DOHH2 (cell line): ENCODE results near the gene TUBA4A.

Experiments
- H3F3A ChIP-seq: fragments of 200-600 bp; sonication (generic), shearing (Covaris generic); 2 replicates; pipeline ENCODE4 v1.6.0; 2016; ENCODE audit warnings: antibody characterized with exemption, mild to moderate bottlenecking; ENCODE audit not compliant: control insufficient read depth, insufficient read depth
- H3K27ac ChIP-seq: fragments of 200-600 bp; sonication (generic); 2 replicates; pipeline ENCODE4 v1.5.1; 2014; ENCODE audit warnings: low read depth, mild to moderate bottlenecking, low read length, moderate library complexity
- H3K27me3 ChIP-seq: fragments of 200-600 bp; sonication (generic); 2 replicates; pipeline ENCODE4 v1.6.1; 2014; ENCODE audit warnings: mild to moderate bottlenecking, low read length, mixed read lengths; ENCODE audit not compliant: control insufficient read depth
- H3K36me3 ChIP-seq: fragments of 200-600 bp; sonication (generic); 2 replicates; pipeline ENCODE4 v1.6.1; 2014; ENCODE audit warnings: mild to moderate bottlenecking, low read length, moderate library complexity, mixed read lengths; ENCODE audit not compliant: control insufficient read depth
- H3K4me1 ChIP-seq: fragments of 200-600 bp; sonication (generic); 2 replicates; pipeline ENCODE4 v1.6.1; 2014; ENCODE audit warnings: mild to moderate bottlenecking, low read length, mixed read lengths; ENCODE audit not compliant: control insufficient read depth
- H3K4me2 ChIP-seq: fragments of 200-600 bp; sonication (generic); 2 replicates; pipeline ENCODE4 v1.6.0; 2014; ENCODE audit warnings: mild to moderate bottlenecking, low read length, moderate library complexity
- H3K4me3 ChIP-seq: fragments of 200-600 bp; sonication (generic); 2 replicates; pipeline ENCODE4 v1.5.1; 2014; ENCODE audit warnings: mild to moderate bottlenecking, low read length, mixed read lengths
- H3K79me2 ChIP-seq: fragments of 200-600 bp; sonication (generic); 2 replicates; pipeline ENCODE4 v1.6.1; 2014; ENCODE audit warnings: mild to moderate bottlenecking, low read length, mixed read lengths; ENCODE audit not compliant: control insufficient read depth
- H3K9me2 ChIP-seq: fragments of 200-600 bp; sonication (generic); replicated peaks from 2 replicates; pipeline ENCODE4 v1.6.1; 2014; ENCODE audit warnings: mild to moderate bottlenecking, low read length, mixed read lengths; ENCODE audit not compliant: control insufficient read depth
- H3K9me3 ChIP-seq: fragments of 200-600 bp; sonication (generic); 2 replicates; pipeline ENCODE4 v1.6.1; 2014; ENCODE audit warnings: antibody characterized with exemption, low read length, mixed read lengths; ENCODE audit not compliant: control insufficient read depth, insufficient read depth
- H4K20me1 ChIP-seq: fragments of 200-600 bp; sonication (generic); 2 replicates; pipeline ENCODE4 v1.6.0; 2014; ENCODE audit warnings: low read depth, mild to moderate bottlenecking, antibody characterized with exemption, low read length, moderate library complexity; ENCODE audit not compliant: control insufficient read depth, insufficient read depth
- EZH2phosphoT487 ChIP-seq: fragments of 200-600 bp; sonication (generic); IDR thresholded peaks from 2 replicates; pipeline ENCODE4 v1.6.1; 2017; ENCODE audit warnings: borderline replicate concordance, mild to moderate bottlenecking, antibody characterized with exemption, low read length, moderate library complexity, mixed read lengths
- TF ChIP-seq, protein P1 (sequence below): fragments of 200-600 bp; sonication (generic); IDR thresholded peaks from one replicate; pipeline ENCODE4 v1.5.1; 2014; ENCODE audit warnings: antibody characterized with exemption, mild to moderate bottlenecking, low read depth, low read length; ENCODE audit not compliant: poor library complexity, severe bottlenecking

Gene TUBA4A

DNA sequence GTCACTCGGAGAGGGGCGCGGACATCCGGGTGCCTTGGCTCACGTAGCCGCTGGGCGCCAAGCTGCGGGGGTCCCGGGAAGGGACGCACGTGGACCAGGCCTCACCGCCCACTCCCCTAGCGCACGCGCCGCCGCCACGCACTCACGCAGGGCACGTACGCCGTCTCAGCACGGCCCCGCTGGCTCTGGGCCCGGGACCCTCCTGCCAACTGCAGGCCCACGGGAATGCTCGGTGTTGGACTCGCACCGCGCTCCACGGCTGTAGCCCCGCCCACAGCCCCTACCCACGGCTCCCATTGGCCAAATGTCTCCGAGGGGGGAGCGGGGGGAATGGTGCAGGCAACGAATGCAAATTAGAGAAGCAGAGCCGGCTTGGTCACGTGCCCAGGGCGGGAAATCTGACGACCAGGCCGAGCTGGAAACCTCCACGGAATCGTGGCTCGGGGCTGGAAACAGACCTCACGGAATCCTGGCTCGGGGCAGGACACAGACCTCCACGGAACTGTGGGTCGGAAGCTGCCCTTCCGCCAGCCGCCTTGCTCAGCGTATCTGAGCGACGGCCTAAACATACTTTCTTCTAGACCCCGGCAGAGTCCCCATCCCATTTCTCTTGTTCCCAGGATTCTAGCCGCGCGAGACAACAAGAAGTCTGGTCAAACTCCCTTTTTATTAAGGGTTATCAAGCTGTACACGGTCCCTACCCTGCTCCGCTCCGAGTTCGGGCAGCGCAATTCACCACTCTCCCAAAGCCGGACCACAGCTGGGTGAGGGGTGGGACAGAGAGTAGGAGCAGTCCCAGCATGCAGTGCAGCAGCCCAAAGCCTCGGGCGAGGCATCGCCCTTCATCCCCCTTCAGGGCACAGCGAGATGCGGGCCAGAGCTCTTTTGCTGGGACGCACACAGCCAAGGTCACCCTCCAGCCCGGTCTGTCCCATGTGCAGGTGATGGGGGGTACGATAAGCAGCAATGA is 34.7 kb downstream of the TUBA4A start, which contains the start of gene ABCB6:
Gene ABCB6 (minus strand): TSS at position 227 of the 970 bp plus-strand sequence. CDS start 285 bp downstream, outside the sequence.
- TF ChIP-seq, protein P1, sequence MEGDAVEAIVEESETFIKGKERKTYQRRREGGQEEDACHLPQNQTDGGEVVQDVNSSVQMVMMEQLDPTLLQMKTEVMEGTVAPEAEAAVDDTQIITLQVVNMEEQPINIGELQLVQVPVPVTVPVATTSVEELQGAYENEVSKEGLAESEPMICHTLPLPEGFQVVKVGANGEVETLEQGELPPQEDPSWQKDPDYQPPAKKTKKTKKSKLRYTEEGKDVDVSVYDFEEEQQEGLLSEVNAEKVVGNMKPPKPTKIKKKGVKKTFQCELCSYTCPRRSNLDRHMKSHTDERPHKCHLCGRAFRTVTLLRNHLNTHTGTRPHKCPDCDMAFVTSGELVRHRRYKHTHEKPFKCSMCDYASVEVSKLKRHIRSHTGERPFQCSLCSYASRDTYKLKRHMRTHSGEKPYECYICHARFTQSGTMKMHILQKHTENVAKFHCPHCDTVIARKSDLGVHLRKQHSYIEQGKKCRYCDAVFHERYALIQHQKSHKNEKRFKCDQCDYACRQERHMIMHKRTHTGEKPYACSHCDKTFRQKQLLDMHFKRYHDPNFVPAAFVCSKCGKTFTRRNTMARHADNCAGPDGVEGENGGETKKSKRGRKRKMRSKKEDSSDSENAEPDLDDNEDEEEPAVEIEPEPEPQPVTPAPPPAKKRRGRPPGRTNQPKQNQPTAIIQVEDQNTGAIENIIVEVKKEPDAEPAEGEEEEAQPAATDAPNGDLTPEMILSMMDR, result no peak
- no peak for TF ChIP-seq EZH2phosphoT487
- Histone ChIP-seq H3K27me3 (no peaks in the 10 kb centered on the region), H3K4me2 (peak within 1 kb of the TSS; percentile 94), H3K4me1 (peaks cover 21% of the 10 kb centered on the region), H3K27ac (peak within 1 kb of the TSS; percentile 4; the same call in 1 of the 2 replicates), H3K9me3 (no peaks in the 10 kb centered on the region), H3K79me2 (peaks cover 18% of the 10 kb centered on the region), H3K4me3 (peak within 1 kb of the TSS; percentile 86), H3K36me3 (peaks cover 66% of the 10 kb centered on the region), H3K9me2 (no peaks in the 10 kb centered on the region), H3F3A (no peaks in the 10 kb centered on the region), H4K20me1 (no peaks in the 10 kb centered on the region)

- H3K4me2 ChIP-seq, result peak overlapping the region; percentile 94
- TF ChIP-seq EZH2phosphoT487, result no peak
- TF ChIP-seq, protein P1, result no peak
- H3K9me3 ChIP-seq, result no peaks in the 10 kb centered on the region
- no peaks in the 10 kb centered on the region for H3K27me3 ChIP-seq
- H3K27ac ChIP-seq, result peak overlapping the region; percentile 4; the same call in 1 of the 2 replicates
- peak overlapping the region; percentile 86 for H3K4me3 ChIP-seq
- H3K9me2 ChIP-seq, result no peaks in the 10 kb centered on the region
- H3K79me2 ChIP-seq, result peaks cover 18% of the 10 kb centered on the region
- peaks cover 21% of the 10 kb centered on the region for H3K4me1 ChIP-seq
- H3F3A ChIP-seq, result no peaks in the 10 kb centered on the region
- H4K20me1 ChIP-seq, result no peaks in the 10 kb centered on the region
- peaks cover 65% of the 10 kb centered on the region for H3K36me3 ChIP-seq
Measured at GRCh38 chr2:219218217-219218731, 35.4 kb downstream of the TUBA4A start.

DNA sequence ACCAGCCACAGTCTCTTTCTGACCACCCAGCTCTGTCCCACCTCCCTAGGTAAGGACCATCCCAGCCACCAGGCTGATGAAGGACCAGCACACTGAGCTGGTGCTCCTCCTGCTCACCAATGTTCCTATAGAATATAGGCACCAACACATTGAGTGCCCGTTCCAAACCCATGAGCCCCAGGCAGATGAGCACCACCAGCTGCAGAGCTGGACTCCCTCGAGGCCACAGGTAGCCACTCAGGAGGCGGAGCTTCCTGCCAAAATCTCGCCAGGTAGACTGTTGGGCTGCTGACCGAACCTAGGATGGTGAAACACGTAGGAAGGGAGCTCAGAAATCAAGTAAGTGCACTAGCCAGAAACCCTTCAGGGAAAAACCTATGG is 37.2 kb downstream of the TUBA4A start:
- Histone ChIP-seq H3K27ac (no peak overlapping the region), H3K9me2 (no peaks in the 10 kb centered on the region), H3F3A (no peaks in the 10 kb centered on the region), H3K79me2 (peaks cover 18% of the 10 kb centered on the region), H3K36me3 (peaks cover 66% of the 10 kb centered on the region), H3K4me3 (no peak overlapping the region), H3K4me2 (peak overlapping the region; percentile 23; the same call in 1 of the 2 replicates), H4K20me1 (no peaks in the 10 kb centered on the region), H3K27me3 (no peaks in the 10 kb centered on the region), H3K9me3 (no peaks in the 10 kb centered on the region), H3K4me1 (peaks cover 21% of the 10 kb centered on the region)
- no peak for TF ChIP-seq EZH2phosphoT487
- TF ChIP-seq, protein P1, result no peak
